Measurements from ENCODE around the gene SHROOM3.

Gene SHROOM3

DNA sequence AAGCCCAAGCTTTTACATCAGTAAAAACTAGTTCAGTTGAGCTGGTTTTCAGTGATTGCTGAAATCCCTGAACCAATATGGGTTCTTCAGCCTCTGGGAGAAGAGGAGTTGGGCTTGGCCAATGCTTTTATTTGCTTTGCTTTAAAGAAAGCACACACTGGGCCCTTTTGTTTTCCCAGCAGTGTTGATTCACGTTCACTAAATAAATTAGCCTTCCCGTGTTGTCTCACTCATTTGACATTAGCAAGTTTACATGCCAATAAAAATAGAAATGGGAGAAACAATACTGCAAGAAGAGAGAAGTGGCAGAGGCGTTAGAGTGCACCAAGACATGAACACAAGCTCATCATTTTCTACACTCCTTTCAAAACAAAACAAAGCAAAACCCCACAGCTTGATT lies 136.2 kb downstream of the SHROOM3 start:
- DNase-seq = no peak

DNA sequence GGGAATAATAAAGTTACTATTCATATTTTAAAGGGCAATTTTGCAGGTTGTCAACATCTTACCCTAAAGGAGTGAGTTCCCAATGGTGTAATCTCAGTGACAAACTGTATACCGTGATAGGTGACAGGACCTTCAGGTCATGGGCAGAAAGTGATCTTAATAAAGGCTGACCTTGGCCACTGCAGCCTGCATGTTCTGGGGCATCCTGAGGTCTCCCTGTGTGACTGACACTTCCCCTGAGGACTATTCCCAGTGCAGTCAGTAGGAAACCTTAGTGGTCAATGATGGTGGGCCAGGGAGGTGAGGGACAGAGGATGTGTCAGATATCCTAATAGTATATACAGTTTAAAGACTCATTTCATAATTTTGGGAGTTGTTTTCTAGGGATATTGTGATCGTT lies 137.2 kb downstream of the SHROOM3 start:
- DNase-seq = no peak

DNA sequence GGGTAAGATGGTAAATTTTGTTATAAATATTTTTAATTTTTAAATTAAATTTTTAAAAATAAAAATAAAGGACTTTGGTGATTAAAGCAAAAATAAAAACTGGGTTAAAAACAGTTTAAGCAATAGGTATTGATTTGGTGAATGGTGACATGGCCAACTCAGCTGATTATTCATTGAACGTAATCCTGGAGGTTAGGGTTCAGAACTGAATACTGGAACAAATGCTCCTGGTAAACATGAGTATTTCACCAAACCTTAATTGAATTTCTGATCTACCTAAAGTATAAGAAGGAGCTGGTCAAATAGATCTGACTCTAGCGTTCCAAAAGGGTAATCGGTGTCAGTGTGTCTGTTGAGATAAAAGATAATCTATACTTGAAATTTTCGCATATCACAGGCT lies 141.8 kb downstream of the SHROOM3 start:
- DNase-seq = no peak

DNA sequence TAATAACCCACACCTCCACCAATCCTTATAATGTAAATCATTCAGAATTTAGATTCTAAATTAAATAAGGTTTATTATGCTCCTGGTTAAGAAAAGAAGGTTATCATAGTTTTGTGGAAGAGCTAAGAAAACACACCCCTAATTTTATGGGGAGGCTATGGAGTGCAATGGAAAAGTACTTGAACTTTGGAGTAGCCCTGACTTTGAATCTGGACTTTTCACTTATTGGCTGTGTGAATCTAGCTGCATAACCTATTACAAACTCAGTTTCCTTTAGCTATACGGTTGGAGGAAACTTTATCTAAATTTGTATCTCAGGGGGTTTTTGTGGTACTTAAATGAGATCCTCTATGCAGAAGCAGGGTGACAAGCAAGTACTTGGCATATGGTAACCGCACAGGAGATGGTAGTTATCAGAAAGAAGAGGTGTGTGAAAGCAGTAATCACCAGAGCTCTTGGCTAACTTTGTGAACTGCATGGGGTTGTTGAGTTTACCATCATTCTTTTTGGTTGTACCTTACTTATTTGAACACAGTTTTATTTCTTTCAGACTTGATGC lies 143.1 kb downstream of the SHROOM3 start:
- DNase-seq = no peak

DNA sequence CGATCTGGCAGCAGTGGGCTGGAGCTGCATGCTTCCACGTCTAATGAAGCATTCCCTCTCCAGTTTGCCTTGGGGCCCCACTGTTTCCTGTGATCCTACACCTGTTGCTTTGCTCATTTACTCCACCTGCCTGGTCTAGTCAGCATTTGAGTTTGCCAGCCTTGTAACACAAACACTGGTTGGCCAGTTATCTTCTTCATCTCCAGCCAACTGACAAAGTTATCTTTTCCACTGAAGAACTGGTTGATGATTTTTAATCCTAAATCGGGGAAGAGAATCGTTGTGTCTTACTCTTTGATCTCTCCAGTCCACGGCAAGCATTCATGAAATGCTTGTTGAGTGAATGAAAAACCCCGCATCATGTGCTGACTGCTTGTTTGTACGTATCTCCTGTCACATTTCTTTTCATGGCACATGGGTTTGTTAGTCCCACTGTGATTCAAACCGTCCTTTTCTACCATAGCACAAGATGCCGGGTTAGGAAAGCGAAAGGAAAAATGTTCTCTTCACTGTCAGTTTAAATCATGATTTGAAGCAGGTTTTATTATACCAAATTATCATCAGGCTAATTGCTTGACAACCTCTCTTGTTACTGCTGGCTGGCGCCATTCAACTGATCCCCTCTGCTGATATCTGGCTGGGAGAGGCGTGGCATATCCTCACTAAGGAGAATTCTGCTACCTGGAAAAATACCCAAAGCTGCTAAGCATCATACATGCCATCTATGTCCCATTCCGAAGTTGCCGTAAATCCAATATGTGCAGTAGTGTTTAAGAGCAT lies 144.8 kb downstream of the SHROOM3 start:
- DNase-seq = no peak

DNA sequence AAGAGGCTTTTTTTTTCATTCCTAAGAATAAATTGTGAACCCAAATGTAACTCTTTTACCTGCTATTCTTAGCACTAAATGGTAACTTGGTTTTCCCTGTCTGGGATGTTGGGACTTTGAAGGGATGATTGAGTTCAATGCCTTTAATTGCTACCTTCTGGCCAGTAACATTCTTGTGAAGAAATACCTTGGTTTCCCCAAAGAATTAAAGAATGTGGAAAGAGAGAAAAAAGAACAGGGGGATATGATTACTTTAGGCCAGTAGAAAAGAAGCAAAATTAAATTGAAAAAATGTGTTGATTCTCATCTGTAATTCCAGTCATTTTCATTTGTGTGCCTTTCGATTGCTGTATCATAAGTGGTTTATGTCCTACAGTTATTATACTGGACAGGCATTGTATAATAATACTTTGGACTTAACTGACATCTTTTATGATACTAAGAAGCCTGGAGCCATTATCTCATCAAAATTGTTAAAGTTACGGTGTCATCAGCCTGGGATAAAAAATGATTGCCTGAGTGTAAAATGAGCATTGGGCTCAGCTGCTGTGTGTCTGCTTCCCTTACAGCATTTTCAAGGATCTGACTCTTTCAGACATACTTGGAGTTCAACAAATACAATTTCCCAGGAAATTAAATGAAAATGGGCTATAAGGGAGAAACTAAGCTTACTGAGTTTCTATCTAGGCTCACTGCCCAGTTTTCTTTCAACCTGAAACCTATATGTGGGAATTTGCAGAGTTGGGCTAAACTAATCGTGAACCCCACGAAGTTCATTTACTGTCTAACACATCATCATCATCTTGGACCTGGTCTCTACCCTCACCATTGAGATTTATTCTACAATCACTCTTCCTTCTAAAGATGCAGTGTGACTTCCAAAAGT lies 146.3 kb downstream of the SHROOM3 start:
- no peak for DNase-seq

DNA sequence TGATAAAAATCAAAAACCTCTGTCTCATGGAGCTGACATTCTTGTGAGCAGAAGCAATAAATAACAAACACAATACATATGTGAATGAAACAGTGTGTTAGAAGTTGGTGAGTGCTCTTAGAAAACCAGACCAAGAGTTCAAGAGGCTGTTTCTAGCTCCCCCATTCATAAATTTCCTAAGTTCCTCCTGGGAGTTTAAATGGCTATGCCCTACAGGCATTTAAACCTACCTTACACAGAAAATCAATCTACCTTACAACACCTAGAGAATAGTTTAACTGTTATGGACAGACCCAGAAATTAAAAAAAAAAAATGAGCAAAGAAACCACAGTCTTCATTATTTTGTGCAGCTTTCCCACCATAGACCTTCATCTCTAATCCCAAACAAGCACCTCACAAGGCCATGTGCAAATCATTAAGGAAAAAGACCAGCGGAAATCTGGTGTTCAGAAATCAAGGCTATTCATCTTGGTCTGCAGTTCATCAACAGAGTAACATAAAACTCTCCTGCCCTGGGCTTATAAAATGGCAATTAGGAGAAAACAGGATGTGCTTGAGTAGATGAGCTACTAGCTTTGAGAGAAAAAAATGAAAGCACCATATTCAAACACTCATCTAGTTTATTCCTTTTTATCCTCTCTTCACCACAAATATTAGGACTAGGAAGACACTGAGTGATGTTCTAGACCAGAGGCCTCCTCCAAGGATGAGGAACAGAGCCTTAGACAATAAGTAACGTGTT lies 147.2 kb downstream of the SHROOM3 start:
- DNase-seq = no peak

DNA sequence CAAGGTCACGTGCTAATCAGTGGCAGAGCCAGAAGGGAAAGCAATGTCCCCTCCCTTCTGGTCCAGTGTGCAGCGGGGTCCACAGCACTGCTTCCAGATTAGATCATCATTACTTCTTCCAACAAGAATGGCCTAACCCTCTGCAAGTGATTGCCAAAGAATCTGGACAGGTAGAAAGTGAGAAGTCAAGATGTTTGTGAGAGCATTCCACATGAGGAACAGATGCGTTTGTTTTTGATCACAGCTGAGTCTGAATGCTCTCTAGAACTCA lies 147.7 kb downstream of the SHROOM3 start:
- DNase-seq = no peak

DNA sequence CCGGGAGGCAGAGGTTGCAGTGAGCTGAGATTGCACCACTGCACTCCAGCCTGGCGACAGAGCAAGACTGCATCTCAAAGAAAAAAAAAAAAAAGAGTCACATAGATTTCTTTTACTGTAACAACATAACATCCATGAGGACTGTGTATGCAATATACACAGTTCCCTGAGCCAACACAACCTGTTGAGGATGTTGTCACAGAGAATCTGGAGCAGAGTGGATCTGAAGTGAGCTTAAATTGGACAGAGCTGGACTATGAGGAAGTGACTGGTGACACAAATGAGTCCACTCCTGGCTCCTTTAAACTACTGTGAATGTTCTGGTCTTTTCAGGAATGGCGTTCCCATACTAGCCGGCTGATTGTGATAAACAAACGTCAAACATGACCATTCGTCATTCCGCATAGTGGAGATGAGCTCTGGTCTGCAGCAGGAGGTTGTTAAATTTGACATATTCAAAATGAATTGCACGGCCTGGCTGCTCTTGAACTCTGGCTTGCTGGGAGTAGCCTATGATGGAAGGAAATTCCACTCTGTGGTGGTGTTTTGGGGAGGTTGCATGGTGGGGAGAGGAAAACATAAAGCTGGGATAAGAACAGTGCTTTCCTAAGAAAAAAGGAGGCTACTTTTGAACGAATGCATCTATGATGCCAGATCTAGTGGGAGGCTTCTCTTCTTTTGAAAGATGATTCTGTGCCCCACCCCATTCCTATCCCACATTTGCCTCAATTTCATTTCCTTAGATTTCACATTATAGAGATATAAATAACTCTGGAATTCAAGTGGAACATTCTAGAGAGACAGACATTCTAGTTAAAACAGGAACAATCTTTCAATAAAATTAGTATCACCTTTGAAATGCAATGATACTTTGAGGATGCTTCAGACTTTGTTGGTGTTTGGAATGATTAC lies 149.5 kb downstream of the SHROOM3 start:
- DNase-seq = no peak

DNA sequence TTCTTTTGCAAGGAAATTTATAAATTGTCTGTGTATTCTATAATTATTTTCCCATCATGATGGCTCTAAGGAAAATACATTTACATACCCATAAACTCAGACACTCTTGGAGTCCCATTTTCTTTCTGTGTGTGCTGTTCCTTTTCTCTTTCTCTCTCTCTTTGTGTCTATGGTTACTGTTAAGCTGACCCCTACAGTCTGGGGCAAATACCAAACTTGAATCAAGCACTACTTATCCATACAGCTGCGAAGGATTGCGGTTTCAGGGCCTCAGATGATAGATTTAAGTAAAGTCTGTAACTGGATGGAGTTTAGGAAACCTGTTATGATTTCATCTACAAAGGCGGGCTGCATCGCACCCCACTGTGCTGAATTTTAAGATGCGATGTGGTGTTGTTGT lies 150.2 kb downstream of the SHROOM3 start:
- no peak for DNase-seq

DNA sequence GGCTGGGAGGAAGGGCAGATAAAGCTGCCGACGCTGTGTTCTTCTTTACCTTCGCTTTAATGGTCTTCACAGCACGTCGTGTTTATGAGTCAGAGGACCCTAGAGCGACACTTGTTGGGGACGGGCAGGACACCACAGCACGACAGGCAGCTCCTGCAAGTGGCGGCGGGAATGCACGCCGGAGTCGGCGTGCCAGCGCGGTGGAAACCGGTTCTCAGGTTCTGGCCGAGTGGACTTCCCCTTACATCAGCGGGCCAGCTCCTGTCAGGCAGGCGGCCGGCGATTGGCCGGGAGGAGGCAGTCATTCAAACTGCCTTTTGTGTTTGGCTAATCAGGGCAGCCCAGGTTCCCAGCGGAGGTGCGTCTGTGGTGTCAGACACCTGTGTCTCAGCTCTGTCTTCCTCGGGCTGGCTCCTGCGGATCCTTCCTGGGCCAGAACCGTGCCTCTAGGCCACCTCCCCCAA lies 150.9 kb downstream of the SHROOM3 start:
- DNase-seq = no peak

DNA sequence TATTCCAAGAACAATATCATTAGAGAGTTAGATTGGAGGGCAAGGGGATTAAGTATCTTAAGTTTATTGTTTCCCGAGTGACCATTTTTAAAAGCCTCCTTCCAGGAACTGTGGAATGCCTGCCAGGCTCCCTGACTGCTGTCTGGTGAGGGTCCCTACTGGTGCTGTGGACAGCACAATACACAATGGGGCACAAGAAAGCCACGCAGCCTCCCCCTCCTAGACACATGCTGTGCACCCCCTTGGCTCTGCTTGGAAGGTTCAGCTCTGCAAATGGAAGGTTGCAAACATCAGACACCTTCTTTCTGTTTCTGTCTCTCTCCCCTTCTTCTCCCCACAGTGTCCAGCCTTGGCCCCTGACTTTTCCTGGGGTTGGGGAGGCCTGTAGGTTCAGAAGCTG lies 153.2 kb downstream of the SHROOM3 start:
- DNase-seq = no peak

DNA sequence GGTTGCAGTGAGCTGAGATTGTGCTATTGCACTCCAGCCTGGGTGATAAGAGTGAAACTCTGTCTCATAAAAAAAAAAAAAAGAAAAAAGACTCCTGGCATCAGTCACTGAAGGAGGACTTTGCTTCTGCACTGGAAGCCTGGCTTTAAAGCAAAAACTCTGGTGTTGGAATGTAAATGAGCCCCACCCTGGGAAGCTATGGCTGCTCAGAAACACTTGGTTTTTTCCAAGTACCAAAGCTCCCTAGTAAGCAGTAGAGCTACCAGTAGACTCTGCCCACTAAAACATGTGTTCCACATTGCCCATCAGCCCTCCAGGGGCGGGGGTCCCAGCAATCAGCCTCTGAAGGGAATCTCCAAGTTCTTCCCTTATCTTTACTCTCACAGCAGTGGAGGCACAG lies 154.4 kb downstream of the SHROOM3 start:
- no peak for DNase-seq

DNA sequence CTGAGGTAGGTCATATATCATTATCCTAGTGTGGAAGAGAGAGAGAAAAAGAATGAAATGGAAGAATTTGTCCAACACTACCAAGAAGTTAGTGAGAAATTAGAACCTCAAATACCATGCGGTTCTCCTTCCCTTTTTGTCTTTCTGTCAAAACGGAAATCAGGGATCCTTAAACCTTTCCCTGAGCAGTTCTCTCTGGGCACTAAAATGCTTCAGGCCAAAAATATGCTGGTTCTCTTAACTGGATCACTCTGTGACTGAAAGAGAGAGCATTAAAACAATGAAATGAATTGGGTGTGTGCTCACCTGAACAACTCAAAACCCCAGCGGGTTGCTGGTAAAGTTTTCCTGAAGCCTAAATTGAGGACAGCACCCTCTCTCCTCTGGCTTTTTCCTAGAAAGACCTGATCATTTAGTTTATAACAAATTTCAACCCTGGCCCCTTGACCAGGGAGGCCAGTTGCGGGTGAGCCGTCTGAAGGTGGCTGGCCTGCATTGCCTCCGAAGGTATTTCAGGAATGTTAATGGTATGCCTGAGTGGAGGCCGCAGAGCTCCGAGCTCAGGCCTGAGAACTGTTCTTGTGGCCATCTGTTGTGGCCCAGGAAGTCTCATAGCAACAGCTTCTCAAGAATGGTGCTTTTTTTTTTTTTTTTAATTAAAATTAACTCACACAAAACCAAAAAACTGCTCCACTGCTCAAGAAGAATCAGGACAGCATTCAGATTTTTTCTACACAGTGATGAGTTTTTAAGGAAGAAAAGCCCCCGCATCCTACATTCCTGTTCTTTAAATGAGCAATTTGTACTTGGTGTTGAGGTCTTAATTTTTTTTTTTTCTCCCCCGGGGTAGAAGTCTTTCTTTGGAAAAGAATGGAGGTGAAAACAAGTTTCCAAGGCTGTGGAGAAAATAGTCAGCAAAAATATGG lies 155.1 kb downstream of the SHROOM3 start:
- DNase-seq = no peak

DNA sequence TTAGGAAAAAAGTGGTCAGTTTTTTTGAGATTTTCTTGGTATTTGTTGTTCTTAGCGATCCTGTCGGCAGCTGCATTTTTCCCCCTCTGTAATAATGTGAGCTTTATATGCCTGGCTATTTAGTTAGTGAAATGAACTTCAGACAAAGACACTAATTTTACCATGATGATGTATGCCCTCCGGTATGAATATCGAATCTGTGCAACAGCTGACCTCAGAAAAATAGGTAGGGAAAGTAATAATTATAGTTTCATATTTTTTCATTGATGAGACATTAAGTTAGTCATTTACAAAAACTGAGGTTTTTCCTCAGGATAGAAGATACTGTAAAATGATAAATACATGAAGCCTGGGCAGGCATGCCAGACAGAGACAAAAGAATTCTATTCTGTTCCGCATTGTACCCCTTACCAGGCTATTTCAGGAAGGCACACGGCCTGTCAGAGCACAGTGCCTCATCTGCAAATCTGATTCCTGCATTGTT lies 155.8 kb downstream of the SHROOM3 start:
- no peak for DNase-seq

DNA sequence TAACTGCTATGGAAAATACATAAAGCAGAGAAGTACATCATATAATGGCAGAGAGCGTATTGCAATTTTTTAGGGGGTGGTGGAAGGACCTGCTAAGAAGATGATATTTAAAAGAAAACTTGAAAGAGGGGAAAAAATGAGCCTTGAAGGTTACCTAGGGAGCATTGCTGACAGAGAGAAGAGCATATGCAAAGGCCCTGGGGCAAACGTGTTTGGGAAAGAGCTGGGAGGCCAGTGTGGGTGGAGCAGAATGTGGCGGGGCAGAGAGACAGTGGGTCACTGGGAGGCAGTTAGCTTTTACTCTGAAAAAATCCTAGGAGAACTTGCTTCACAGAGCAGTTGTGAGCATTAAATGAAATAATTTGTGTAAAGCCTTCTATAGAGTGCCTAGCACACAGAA lies 157.0 kb downstream of the SHROOM3 start:
- no peak for DNase-seq

DNA sequence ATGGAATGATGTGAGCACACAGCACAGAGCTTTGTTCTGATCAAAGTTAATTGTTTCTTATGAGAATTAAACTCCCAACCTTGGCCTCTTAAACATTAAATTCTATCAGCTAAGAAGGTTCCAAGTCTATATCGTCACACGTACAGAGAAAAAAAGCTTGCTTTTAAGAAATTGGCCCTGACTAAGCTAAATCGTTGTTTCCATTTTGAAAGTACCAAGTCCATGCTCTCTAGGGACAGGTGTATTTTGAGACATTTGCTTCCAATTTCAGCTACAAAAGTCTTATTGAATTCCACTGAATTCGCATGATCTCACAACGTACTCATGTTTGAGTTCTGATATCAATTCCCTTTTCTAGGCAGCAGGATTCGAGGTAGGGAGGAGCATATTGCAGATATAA lies 157.4 kb downstream of the SHROOM3 start:
- DNase-seq = no peak

DNA sequence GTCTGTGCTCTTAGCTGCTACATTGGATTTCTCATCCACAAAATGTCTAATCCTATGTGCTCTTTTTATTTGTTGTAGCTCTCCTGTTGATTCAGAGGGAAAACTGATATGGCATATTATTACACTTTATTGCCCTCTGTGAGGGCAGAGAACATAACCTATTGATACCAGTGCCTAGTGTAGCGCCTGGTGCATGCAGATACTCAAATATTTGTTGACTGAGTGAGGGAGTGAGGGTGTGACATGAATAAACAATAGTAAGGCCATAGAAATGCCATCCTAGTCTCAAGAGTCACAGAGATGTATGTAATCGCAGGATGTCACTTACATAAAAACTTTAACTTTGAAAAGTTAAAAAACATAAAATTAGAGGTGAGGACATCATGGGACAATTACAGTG lies 159.1 kb downstream of the SHROOM3 start:
- DNase-seq = no peak

DNA sequence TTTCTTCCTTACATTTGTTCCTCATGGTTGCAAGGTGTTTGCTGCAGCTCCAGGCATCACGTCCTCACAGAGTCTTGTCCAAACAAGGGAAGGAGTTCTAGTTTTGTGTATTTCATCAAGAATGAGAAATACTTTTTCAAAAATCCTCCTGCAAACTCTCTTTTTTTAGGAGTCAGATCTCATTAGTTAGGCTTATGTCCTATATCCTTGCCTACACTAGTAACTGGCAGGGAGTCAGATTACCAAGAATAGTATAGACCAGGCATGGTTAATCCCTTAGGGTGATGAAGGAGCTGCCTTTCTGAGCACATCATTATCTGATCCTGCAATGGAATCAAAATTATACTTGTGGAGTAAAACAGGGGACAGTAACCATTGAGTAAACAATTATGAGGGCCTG lies 160.4 kb downstream of the SHROOM3 start:
- no peak for DNase-seq

DNA sequence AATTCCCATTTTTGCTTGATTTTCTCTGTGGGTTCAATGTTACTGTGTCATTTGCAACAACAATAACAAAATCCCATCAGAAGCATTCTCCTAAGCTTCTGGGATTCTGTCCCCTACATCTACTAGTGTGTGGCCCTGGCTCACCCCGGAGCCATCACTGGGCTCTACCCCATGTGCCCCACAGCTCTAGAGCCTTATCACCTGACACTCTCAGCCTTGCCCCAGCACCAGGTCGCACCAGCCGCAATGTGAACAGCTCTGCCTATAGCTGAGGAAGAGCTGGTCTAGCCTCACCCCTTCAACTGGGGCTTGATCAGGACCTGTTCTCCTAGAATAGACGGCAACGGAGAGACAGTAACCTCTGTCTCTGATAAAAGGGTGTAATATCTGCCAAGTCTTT lies 161.7 kb downstream of the SHROOM3 start:
- DNase-seq = no peak

DNA sequence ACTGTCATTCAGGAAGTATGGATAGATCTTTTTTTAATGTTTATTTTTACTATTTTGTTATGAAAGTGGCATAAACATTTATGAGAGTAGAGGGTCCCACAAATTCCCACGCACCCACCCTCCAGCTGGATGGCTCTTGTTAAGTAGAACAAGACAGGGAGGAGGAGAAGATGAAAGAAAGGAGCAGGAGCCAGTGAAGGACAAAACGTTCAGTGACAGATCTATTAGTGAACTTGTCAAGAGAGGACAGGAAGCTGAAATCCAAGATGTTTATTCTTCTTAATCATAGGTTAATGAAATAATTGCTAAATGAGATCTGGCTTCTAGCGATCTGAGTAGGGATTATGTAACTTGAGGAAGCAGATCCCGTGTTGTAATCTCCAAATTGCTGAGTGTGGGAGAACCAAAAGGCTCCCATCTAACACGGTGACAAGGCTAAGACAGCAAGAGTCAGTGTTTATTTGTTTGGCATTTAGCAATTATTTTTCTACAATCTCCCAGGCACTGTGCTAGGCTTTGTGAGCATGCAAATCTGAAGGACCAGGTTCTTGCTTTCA lies 162.5 kb downstream of the SHROOM3 start:
- no peak for DNase-seq
